Measurements from ENCODE around the gene LGI4.

- no peak for TF ChIP-seq REST (IDR thresholded peaks at IDR 0.05; ENCODE audit: insufficient replicate concordance, low read depth)
- no peak for TF ChIP-seq POLR2AphosphoS5 (IDR thresholded peaks at IDR 0.05; ENCODE audit: low read depth)
- TF ChIP-seq CTCF (IDR thresholded peaks at IDR 0.05; ENCODE audit: insufficient read depth, low read length) = no peak
Observed at GRCh38 chr19:35112995-35113688, 21.7 kb downstream of the LGI4 start.
